T-helper 17 cell (primary cell): ENCODE data around the gene ARL8B. TPM values are rescaled to one million over a fixed set of nuclear protein-coding genes. Genes with fewer than 3 reads are reported as not detected.

Experiments
- ATAC-seq: fragments of 150-1000 bp; cut with Tn5 transposase; 2 replicates; pipeline ENCODE4 v1.10.0; 2021; ENCODE audit warnings: mild to moderate bottlenecking, moderate library complexity
- DNase-seq, 3 donors: peaks; one replicate each; pipeline versions ENCODE4 v3.0.0 to v3.0.0-alpha.2; 2020 to 2021
- H3K9me3 ChIP-seq: one replicate; pipeline ENCODE4 v1.7.0; 2013; ENCODE audit warnings: low read length, mild to moderate bottlenecking; ENCODE audit not compliant: control insufficient read depth, poor library complexity, severe bottlenecking
- H3K27ac Mint-ChIP-seq: one replicate; pipeline ENCODE4 v1.8.0; 2022; ENCODE audit warnings: mild to moderate bottlenecking, moderate library complexity, mixed read lengths
- H3K27me3 Mint-ChIP-seq: one replicate; pipeline ENCODE4 v1.8.0; 2022; ENCODE audit warnings: mixed read lengths
- H3K36me3 Mint-ChIP-seq: one replicate; pipeline ENCODE4 v1.8.0; 2022; ENCODE audit warnings: low read depth, mixed read lengths
- H3K4me1 Mint-ChIP-seq: one replicate; pipeline ENCODE4 v1.8.0; 2022; ENCODE audit warnings: mild to moderate bottlenecking, mixed read lengths
- H3K4me3 Mint-ChIP-seq: one replicate; pipeline ENCODE4 v1.8.0; 2022; ENCODE audit warnings: mild to moderate bottlenecking, moderate library complexity, mixed read lengths
- total RNA-seq, 4 donors: library from RNA in 2 of 4; stranded (reverse) in 2 of 4; gene quantifications; one replicate each; pipeline ENCODE4 v1.2.3 and lab custom pipeline; 2022 to 2026

ARL8B gene
- total RNA-seq, 2 donors from 2014 or later = 39.2 to 52.9 TPM

- peak overlapping the region; percentile 69 for H3K4me3 Mint-ChIP-seq
- H3K27ac Mint-ChIP-seq = peak overlapping the region; percentile 93
- DNase-seq (no peak), ATAC-seq (no peak)
- no peaks in the 10 kb centered on the region for H3K9me3 ChIP-seq
- H3K27me3 Mint-ChIP-seq = no peaks in the 10 kb centered on the region
- H3K4me1 Mint-ChIP-seq = peaks cover 50% of the 10 kb centered on the region
- H3K36me3 Mint-ChIP-seq = peaks cover 10% of the 10 kb centered on the region
These were observed 77.1 kb downstream of the ARL8B start for GRCh38 chr3:5198986-5199731.

GRCh38 chr3:5201536-5201935, 79.4 kb downstream of the ARL8B start:
- Mint-ChIP-seq H3K27me3 (no peaks in the 10 kb centered on the region), H3K4me3 (no peak overlapping the region), H3K27ac (peak overlapping the region; percentile 80), H3K4me1 (peaks cover 35% of the 10 kb centered on the region), H3K36me3 (peaks cover 8% of the 10 kb centered on the region)
- DNase-seq (no peak), ATAC-seq (no peak)
- H3K9me3 ChIP-seq = no peaks in the 10 kb centered on the region

- ATAC-seq (no peak), DNase-seq (no peak)
- Mint-ChIP-seq H3K4me1 (peaks cover 31% of the 10 kb centered on the region), H3K4me3 (no peak overlapping the region), H3K36me3 (peaks cover 8% of the 10 kb centered on the region), H3K27me3 (no peaks in the 10 kb centered on the region), H3K27ac (peak overlapping the region; percentile 80)
- no peaks in the 10 kb centered on the region for H3K9me3 ChIP-seq
These were observed 80.1 kb downstream of the ARL8B start for GRCh38 chr3:5202222-5202621.

GRCh38 chr3:5205165-5205941, 83.3 kb downstream of the ARL8B start:
- no peaks in the 10 kb centered on the region for H3K9me3 ChIP-seq
- H3K27ac Mint-ChIP-seq = no peak overlapping the region
- peaks cover 9% of the 10 kb centered on the region for H3K4me1 Mint-ChIP-seq
- peaks cover 10% of the 10 kb centered on the region for H3K36me3 Mint-ChIP-seq
- no peaks in the 10 kb centered on the region for H3K27me3 Mint-ChIP-seq
- ATAC-seq (peak; percentile 47), DNase-seq (no peak)
- H3K4me3 Mint-ChIP-seq = no peak overlapping the region

- Mint-ChIP-seq H3K4me1 (peaks cover 21% of the 10 kb centered on the region), H3K36me3 (peaks cover 27% of the 10 kb centered on the region), H3K27me3 (no peaks in the 10 kb centered on the region), H3K4me3 (no peak overlapping the region), H3K27ac (no peak overlapping the region)
- DNase-seq = no peak
- no peak for ATAC-seq
- no peaks in the 10 kb centered on the region for H3K9me3 ChIP-seq
These were observed 88.8 kb downstream of the ARL8B start for GRCh38 chr3:5210926-5211325.

- H3K4me3 Mint-ChIP-seq = peak overlapping the region; percentile 12
- H3K27ac Mint-ChIP-seq = peak overlapping the region; percentile 93
- DNase-seq = no peak
- H3K9me3 ChIP-seq = no peaks in the 10 kb centered on the region
- no peak for ATAC-seq
- no peaks in the 10 kb centered on the region for H3K27me3 Mint-ChIP-seq
- peaks cover 20% of the 10 kb centered on the region for H3K4me1 Mint-ChIP-seq
- peaks cover 25% of the 10 kb centered on the region for H3K36me3 Mint-ChIP-seq
These were observed 90.8 kb downstream of the ARL8B start for GRCh38 chr3:5212628-5213573.

- H3K9me3 ChIP-seq = no peaks in the 10 kb centered on the region
- H3K4me3 Mint-ChIP-seq = no peak overlapping the region
- H3K27me3 Mint-ChIP-seq = no peaks in the 10 kb centered on the region
- peaks cover 17% of the 10 kb centered on the region for H3K4me1 Mint-ChIP-seq
- peak overlapping the region; percentile 74 for H3K27ac Mint-ChIP-seq
- DNase-seq (no peak), ATAC-seq (no peak)
- H3K36me3 Mint-ChIP-seq = peaks cover 20% of the 10 kb centered on the region
These were observed 91.5 kb downstream of the ARL8B start for GRCh38 chr3:5213574-5213966.

- H3K9me3 ChIP-seq = no peaks in the 10 kb centered on the region
- peak overlapping the region; percentile 74 for H3K27ac Mint-ChIP-seq
- H3K36me3 Mint-ChIP-seq = peaks cover 20% of the 10 kb centered on the region
- no peak for ATAC-seq
- H3K27me3 Mint-ChIP-seq = no peaks in the 10 kb centered on the region
- no peak for DNase-seq
- H3K4me3 Mint-ChIP-seq = no peak overlapping the region
- peaks cover 17% of the 10 kb centered on the region for H3K4me1 Mint-ChIP-seq
These were observed 92.3 kb downstream of the ARL8B start for GRCh38 chr3:5214352-5214751.

- no peaks in the 10 kb centered on the region for H3K9me3 ChIP-seq
- Mint-ChIP-seq H3K27me3 (no peaks in the 10 kb centered on the region), H3K27ac (peak overlapping the region; percentile 77), H3K36me3 (peaks cover 13% of the 10 kb centered on the region), H3K4me3 (peak overlapping the region; percentile 39), H3K4me1 (peaks cover 15% of the 10 kb centered on the region)
- DNase-seq (no peak), ATAC-seq (no peak)
These were observed 95.9 kb downstream of the ARL8B start for GRCh38 chr3:5217824-5218595.

- Mint-ChIP-seq H3K4me1 (peaks cover 12% of the 10 kb centered on the region), H3K4me3 (no peak overlapping the region), H3K27me3 (no peaks in the 10 kb centered on the region), H3K27ac (peak overlapping the region; percentile 77), H3K36me3 (peaks cover 7% of the 10 kb centered on the region)
- DNase-seq (no peak), ATAC-seq (no peak)
- H3K9me3 ChIP-seq = no peaks in the 10 kb centered on the region
These were observed 96.7 kb downstream of the ARL8B start for GRCh38 chr3:5218815-5219214.

- H3K9me3 ChIP-seq = no peaks in the 10 kb centered on the region
- Mint-ChIP-seq H3K36me3 (peaks cover 4% of the 10 kb centered on the region), H3K27ac (no peak overlapping the region), H3K4me3 (no peak overlapping the region), H3K4me1 (peaks cover 8% of the 10 kb centered on the region), H3K27me3 (no peaks in the 10 kb centered on the region)
- DNase-seq = no peak
- no peak for ATAC-seq
These were observed 97.1 kb downstream of the ARL8B start for GRCh38 chr3:5219216-5219615.

- H3K9me3 ChIP-seq = no peaks in the 10 kb centered on the region
- ATAC-seq (peak; percentile 33), DNase-seq (no peak)
- Mint-ChIP-seq H3K4me3 (no peak overlapping the region), H3K27me3 (no peaks in the 10 kb centered on the region), H3K36me3 (no peaks in the 10 kb centered on the region), H3K4me1 (peaks cover 6% of the 10 kb centered on the region), H3K27ac (peak overlapping the region; percentile 21)
These were observed 98.1 kb downstream of the ARL8B start for GRCh38 chr3:5220193-5220592.
